Fibroblast of upper back skin (primary cell): Measurements from ENCODE around the gene DMRTB1.

ENCODE experiments used
- DNase-seq: peaks from one replicate; pipeline ENCODE4 v3.0.0-alpha.2; 2013

The DMRTB1 gene

DNA sequence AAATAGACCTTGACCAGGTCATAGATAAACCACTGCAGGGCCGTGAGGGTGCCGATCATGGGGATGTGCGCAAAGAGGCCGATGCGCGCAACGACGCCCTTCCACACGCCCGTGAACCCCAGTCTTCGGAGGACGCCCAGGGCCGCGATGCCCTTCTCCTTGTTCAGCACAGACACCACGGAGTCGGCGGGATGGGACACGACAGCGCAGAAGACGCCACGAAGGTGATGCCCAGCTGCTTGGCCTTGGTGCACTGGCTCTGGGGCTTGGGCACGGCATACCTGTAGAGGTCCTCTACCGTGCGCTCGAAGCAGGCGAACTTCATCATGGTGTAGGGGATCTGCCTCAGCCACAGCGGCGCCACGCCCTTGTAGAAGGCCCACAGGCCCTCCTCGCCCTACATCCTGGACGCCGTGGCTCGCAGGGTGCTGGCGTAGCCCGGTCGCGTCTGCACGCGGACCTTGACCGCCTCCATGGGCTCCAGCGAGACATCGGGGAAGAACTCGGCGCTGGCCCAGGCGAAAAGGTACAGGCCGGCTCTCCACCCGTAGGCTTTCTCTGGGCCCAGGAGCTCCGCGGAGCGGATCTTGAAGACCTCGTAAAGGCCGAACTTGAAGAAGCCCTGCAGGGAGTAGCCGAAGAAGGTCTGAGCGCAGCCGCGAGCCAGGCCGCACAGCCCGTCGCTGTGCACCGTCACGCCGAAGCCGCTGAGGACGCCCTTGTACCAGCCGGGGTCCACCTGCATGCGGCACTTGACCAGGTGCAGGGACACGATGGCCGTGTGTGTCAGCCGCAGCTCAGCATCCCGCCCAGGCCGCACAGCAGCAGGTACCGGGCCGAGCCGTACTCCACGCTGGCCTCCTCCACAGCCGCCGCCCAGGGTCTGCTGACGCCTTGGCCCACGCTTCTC is 20.5 kb upstream of the DMRTB1 start:
- no peak for DNase-seq

DNA sequence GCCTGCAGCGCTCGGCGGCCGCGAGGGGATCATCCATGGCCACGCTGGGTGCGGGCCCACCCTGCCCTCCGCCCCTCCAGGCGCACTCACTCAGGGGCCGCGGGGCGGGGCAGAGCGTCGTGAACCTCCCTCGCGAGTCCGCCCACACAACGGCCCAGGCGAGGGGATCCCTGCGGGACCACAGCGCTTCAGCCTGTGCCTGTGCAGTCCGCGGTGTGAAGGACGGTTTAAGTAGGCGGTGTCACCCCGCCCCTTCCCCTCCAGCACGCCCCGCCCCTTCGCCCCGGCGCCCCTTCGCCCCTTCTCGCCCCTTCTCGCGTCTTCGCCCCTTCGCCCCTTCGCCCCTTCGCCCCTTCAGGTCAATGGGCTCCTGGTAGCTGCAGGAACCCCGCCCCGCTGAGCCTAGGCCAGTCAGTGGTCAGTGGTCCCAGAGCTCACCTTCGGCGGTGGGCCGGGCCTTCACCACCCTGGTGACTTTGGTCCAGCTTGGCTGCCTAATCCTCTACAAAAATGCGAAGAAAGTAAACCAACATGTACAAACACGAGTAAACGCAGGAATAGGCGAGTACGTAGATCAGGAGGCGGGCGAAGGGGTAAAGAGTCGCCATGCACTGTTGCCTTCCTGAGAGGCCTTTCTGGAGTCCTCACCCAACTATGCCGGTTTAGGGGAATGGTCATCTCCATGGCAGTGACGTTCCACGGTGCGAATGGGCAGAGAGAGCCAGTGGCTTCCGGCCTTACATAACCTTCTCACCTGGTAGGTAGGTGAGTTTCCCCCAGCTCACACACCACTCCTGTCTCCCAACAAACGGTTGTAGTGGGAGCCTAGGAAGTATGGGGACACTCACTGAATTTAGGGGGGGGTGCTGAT is 19.6 kb upstream of the DMRTB1 start:
- no peak for DNase-seq

GRCh38 chr1:53440633-53441032 is 18.6 kb upstream of the DMRTB1 start:
- no peak for DNase-seq

- peak; percentile 61 for DNase-seq
These were observed 16.9 kb upstream of the DMRTB1 start for GRCh38 chr1:53442299-53442698.

- no peak for DNase-seq
These were observed 13.1 kb upstream of the DMRTB1 start for GRCh38 chr1:53446051-53446450.

DNA sequence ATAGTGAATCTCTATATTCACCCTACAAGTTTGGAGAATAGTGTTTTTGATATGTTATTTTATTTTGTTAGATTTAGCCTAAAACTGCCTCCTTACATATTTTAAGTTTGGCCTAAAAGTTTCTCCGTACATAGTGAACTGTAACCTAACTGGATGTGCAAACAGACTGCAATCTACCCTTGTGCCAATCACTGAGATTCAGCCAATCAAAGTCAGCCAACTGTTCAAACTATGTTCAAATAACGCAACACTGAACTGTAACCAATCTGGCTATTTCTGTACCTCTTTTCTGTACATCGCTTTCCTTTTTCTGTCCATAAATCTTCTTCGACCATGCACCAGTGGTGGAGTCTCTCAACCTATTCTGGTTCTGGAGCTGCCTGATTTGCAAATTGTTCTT is 11.8 kb upstream of the DMRTB1 start:
- DNase-seq: no peak

- DNase-seq: peak; percentile 48
These were observed 10.9 kb upstream of the DMRTB1 start for GRCh38 chr1:53448241-53448841.

GRCh38 chr1:53449021-53449420 is 10.2 kb upstream of the DMRTB1 start:
- DNase-seq: peak; percentile 86

DNA sequence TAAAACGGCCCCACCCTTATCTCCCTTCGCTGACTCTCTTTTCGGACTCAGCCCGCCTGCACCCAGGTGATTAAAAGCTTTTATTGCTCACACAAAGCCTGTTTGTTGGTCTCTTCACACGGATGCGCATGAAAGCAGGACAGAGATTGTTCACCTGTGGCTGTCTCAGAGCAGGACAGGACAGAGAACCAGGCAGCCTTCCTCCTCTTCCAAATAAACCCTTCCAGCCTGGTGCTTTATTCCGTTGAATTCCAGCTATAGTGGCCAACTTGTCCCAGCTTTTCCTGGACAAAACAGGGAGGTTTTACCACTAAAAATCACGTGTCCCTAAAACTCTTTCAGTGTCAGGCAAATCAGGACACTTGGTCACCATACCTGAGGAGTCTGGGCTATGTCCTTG is 9.5 kb upstream of the DMRTB1 start:
- DNase-seq: no peak

DNA sequence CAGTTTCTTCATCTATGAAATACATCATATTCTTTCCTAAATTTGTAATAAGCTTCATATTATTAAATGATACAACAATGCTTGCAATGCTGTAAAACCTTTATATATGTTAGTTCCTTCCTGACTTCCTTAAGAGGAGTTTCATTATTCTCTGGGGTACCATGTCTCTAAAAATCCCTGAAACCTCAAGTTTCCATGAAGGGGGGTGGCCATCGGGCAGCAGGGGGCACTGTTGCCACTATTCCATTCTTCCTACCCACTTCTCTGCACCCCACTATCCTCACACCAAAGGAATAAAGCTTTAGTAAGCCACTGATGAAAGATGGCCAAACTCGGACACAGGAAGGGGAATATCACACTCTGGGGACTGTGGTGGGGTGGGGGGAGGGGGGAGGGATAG is 9.0 kb upstream of the DMRTB1 start:
- DNase-seq: no peak

- DNase-seq: no peak
These were observed 5.2 kb upstream of the DMRTB1 start for GRCh38 chr1:53454019-53454418.

GRCh38 chr1:53455364-53455991 is 3.7 kb upstream of the DMRTB1 start:
- no peak for DNase-seq

DNA sequence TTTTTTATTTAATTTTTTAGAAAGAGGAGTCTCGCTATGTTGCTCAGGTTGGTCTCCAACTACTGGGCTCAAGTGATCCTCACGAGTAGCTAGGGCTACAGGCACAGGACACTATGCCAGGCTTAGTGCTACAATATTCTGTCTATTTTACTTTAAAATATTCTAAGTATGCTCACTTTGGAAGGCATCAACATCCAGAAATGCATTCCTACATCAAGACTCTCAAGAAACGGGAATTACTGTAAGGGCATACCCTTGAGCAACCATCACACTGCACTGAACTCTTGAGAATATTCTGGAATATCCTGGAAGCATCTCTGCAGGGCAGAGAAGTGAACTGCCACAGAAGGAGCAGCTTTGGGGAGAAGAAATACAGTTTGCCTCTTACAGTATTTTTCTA is 565 bp upstream of the DMRTB1 start:
- DNase-seq: no peak

DNA sequence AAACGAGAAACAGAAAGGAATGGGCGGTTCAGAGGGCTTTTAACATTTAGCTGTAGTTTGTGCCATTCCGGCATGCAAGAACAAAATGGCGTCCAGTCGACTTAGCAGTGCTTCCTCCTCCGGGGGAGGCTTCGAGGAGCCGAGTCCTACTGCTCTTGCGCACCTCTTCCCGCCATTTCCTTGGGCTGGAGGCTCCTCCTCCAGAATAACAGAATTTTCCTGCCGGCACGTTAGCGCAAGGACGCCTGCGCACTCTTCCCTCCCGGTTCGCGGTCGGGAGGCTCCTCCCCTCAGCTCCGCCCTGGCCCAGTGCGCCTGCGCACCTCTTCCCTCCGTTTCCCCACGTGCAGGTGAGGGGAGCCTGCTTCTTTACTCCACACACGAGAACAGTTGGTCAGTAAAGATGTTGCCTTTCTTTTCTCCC is 1.0 kb downstream of the DMRTB1 start:
- no peak for DNase-seq

- DNase-seq: no peak
These were observed 1.6 kb downstream of the DMRTB1 start for GRCh38 chr1:53460666-53461322.

GRCh38 chr1:53461323-53462044 is 2.3 kb downstream of the DMRTB1 start:
- DNase-seq: no peak

GRCh38 chr1:53462193-53462592 is 3.0 kb downstream of the DMRTB1 start:
- DNase-seq: no peak

DNA sequence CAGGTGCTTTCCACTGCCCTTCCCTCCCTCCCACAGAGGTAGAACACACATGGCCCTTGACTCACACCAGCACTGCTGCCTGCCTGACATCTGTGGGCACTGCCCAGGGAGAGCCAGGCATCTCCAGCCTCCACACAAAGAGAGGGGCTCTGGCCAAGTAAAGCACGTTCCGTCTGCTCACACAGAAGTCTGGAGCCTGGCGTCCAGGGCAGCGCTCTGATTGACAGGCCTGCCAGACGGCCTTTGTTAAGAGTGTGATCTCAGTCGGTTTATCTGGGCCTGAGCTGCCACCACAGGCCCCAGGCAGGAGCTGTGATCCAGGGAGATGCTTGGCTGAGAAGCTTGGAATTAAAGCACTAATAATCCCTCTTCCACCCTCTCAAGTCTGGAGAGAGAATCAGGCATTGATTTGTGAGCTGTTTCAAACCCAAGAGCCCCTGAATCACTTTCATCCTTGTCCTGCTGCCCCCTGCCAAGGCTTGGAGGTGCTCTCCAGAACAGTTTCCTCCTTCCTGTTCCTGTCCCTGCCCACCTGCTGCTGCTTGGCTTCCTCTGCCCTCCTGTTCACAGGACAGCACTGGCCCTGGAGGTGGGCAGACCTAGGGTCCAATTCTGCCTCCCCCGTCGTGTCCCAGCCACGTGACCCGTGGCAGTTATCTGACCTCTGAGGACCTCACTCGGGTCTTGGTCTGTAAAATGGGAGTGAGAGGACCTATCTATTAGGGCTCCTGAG is 3.7 kb downstream of the DMRTB1 start:
- DNase-seq: no peak

GRCh38 chr1:53463961-53464899 is 5.0 kb downstream of the DMRTB1 start:
- no peak for DNase-seq
